Measurements from ENCODE around the gene EEF1A1. TPM values are rescaled to one million over a fixed set of nuclear protein-coding genes. Genes with fewer than 3 reads are reported as not detected.
"Not testable (repeated sequence)": the region's sequence is repeated elsewhere in the genome, so short reads cannot be mapped to it uniquely, and the experiment has no call there.

EEF1A1 gene
- total and polyA plus RNA-seq, 7 experiments from 2014 or later = 8,219 to 15,585 (median 15,428) TPM

DNA sequence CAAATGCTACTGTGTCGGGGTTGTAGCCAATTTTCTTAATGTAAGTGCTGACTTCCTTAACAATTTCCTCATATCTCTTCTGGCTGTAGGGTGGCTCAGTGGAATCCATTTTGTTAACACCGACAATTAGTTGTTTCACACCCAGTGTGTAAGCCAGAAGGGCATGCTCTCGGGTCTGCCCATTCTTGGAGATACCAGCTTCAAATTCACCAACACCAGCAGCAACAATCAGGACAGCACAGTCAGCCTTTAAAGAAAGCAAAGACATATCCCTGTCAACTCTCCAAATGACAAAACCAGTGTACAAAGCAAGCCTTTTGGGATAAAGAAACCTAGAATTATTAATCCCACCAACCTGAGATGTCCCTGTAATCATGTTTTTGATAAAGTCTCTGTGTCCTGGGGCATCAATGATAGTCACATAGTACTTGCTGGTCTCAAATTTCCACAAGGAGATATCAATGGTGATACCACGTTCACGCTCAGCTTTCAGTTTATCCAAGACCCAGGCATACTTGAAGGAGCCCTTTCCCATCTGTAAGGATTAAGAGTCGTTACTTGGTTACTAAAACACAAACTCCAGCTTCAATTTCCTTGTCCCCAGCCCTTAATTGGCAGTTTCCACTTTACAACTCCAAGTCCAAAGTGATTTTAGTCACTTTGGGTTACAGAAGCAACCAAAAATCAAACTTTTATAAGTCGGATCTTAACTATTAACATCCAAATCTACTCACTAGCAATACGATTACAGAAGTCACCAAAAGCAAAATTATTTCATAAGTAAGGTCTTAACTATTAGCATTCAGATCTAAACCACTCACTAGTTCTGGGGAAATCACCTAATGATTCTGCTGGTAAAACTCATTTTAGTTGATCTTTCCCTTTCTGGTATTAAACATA, 1.6 kb downstream of the EEF1A1 start:
- POLR2A ChIA-PET = interaction anchor here (0.8 to 8.9 kb wide), 18 partner anchors 7 to 135 kb away, joined by 3 to 183 read pairs (median 6); partner anchors contain the start of genes MTO1 and SLC17A5
- DNase-seq = not testable (repeated sequence)

DNA sequence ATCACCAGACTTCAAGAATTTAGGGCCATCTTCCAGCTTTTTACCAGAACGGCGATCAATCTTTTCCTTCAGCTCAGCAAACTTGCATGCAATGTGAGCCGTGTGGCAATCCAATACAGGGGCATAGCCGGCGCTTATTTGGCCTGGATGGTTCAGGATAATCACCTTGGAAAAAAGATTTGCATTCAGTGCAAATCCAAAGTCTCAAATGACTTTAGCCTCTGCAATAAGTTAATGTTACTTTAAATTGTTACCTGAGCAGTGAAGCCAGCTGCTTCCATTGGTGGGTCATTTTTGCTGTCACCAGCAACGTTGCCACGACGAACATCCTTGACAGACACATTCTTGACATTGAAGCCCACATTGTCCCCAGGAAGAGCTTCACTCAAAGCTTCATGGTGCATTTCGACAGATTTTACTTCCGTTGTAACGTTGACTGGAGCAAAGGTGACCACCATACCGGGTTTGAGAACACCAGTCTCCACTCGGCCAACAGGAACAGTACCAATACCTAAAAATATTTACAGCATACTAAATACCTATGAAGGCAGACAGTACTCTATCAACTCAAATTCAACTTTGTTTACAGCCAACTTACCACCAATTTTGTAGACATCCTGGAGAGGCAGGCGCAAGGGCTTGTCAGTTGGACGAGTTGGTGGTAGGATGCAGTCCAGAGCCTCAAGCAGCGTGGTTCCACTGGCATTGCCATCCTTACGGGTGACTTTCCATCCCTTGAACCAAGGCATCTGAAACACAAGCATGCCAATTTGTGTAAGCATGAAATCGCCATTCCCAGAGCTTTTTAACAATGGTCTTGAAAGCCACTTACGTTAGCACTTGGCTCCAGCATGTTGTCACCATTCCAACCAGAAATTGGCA, 2.5 kb downstream of the EEF1A1 start:
- peak in 1 of 9 donors; percentile 6 for DNase-seq
- H3K27me3 ChIP-seq (ENCODE audit: control insufficient read depth in 2 of 2, insufficient read depth in 2 of 2, low read length in 2 of 2); CTCF ChIA-PET; H3K9me3 ChIP-seq (ENCODE audit: control insufficient read depth in 2 of 3, low read length in 3 of 3); H3K27me3 Mint-ChIP-seq; H3K4me3 ChIP-seq (ENCODE audit: low read length); ATAC-seq: not testable (repeated sequence)
- H3K27ac ChIP-seq (ENCODE audit: low read depth, low read length) = peak overlapping the region; percentile 98
- H3K4me1 ChIP-seq (ENCODE audit: control insufficient read depth in 2 of 2, insufficient read depth in 2 of 2, low read length in 2 of 2) = peaks cover 47 to 61% of the 10 kb centered on the region in 2 donors
- intact Hi-C loops (cut with micrococcal nuclease) = loop anchor here in 1 of 2 donors (10.0 kb wide), 1 partner anchor 216 kb away; no protein-coding TSS in a partner anchor
- peaks cover 12 to 58% (median 33%) of the 10 kb centered on the region in 3 experiments for H3K36me3 ChIP-seq (ENCODE audit: control insufficient read depth in 2 of 3, insufficient read depth in 3 of 3, low read length in 3 of 3)
- Mint-ChIP-seq H3K4me1 (peaks cover 17 to 77% (median 59%) of the 10 kb centered on the region in 7 donors), H3K4me3 (peak overlapping the region; percentile 89 to 99 (median 94)), H3K36me3 (peaks cover 13 to 51% (median 40%) of the 10 kb centered on the region in 5 donors), H3K27ac (peak overlapping the region; percentile 80 to 98 (median 95)), H3K9me3 (peaks cover 0 to 21% (median 0%) of the 10 kb centered on the region in 11 donors)
- POLR2A ChIA-PET = interaction anchor here (0.6 to 8.9 kb wide), 9 partner anchors 7 to 136 kb away, joined by 3 to 183 read pairs (median 7); partner anchors contain the start of genes MTO1 and SLC17A5

More for the DNA sequence above, 1.6 kb downstream of the EEF1A1 start:
- Mint-ChIP-seq H3K9me3 (peaks cover 0 to 21% (median 0%) of the 10 kb centered on the region in 11 donors), H3K27ac (peak overlapping the region; percentile 94 to 99 (median 97)), H3K4me3 (peak overlapping the region; percentile 89 to 99 (median 94)), H3K4me1 (peaks cover 17 to 81% (median 66%) of the 10 kb centered on the region in 7 donors), H3K36me3 (peaks cover 13 to 51% (median 40%) of the 10 kb centered on the region in 5 donors)
- CTCF ChIA-PET = interaction anchor here (0.6 to 3.5 kb wide), 3 partner anchors 67 to 123 kb away, joined by 4 to 18 read pairs (median 13); no protein-coding TSS in a partner anchor
- Histone ChIP-seq H3K4me1 (ENCODE audit: control insufficient read depth in 2 of 2, insufficient read depth in 2 of 2, low read length in 2 of 2) (peaks cover 47 to 61% of the 10 kb centered on the region in 2 donors), H3K27ac (ENCODE audit: low read depth, low read length) (peak overlapping the region; percentile 98), H3K4me3 (ENCODE audit: low read length) (peak overlapping the region; percentile 98), H3K36me3 (ENCODE audit: control insufficient read depth in 2 of 3, insufficient read depth in 3 of 3, low read length in 3 of 3) (peaks cover 12 to 55% (median 33%) of the 10 kb centered on the region in 3 experiments)
- H3K27me3 ChIP-seq (ENCODE audit: control insufficient read depth in 2 of 2, insufficient read depth in 2 of 2, low read length in 2 of 2); ATAC-seq; H3K27me3 Mint-ChIP-seq; H3K9me3 ChIP-seq (ENCODE audit: control insufficient read depth in 2 of 3, low read length in 3 of 3): not testable (repeated sequence)
- intact Hi-C loops (cut with micrococcal nuclease) = loop anchor here in 1 of 2 donors (10.0 kb wide), 1 partner anchor 216 kb away; no protein-coding TSS in a partner anchor

DNA sequence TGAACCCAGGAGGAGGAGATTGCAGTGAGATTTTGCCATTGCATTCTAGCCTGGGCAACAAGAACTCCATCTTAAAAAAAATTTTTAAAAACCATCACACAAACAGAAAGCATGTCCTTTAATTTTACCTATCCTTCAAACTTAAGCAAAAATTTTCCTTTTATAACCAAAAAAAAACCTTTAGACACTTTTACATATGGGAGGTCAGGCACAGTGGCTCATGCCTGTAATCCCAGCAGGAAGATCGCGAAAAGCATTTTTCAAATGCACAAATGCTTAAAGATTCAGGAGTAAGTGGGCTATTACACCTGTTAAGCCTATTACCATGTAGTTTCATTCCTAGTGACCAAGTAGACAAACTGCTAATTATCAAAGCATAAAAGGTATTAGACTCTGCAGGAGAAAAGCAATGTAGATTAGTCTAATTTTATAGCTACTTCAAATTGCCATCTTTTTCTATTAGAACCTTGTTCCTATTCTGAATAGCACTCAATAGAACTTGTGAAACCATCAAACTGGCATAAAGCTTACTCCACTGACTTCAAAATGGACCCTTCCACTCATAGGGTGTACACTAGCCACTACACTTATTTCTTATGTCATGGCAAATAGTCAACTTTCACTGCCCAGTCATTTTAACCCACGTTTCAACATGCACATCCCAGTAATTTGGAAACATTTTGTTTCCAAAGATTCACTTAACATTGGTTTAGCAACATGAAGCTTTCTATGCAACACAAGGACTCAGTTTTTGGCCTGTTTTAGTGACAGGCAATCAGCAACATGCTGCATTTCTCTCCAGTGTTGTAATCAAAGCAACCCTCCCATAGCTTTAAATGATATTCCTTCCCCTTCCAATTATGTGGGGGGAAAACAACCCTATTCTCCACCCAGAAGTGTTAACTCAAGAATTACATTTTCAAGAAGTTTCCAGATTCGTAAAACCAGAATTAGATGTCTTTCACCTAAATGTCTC, 4.0 kb downstream of the EEF1A1 start:
- peaks cover 0 to 10% (median 0%) of the 10 kb centered on the region in 5 donors for H3K27me3 Mint-ChIP-seq

DNA sequence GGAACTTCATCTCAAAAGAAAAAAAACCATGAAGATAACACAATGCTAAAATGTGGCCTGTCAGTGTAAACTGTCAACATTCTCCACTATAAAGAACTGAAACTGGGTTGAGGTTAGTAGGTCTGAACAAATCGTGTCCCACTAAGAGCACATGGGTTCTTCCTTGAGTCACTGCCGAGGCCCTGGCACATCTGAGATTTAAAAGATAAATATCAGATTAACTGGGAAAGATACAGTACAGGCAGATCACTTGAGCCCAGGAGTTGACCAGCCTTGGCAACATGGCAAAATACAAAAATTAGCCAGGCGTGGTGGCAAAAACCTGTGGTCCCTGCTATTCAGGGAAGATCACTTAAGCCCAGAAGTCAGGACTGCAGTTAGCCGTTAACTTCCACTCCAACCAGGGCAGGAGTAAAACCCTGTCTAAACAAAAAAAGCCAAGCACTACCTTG, 5.6 kb downstream of the EEF1A1 start:
- peak overlapping the region; percentile 15 for H3K27ac ChIP-seq (ENCODE audit: low read depth, low read length)
- peaks cover 13 to 47% (median 31%) of the 10 kb centered on the region in 5 donors for H3K36me3 Mint-ChIP-seq
- H3K36me3 ChIP-seq (ENCODE audit: control insufficient read depth in 2 of 3, insufficient read depth in 3 of 3, low read length in 3 of 3) = peaks cover 12 to 56% (median 33%) of the 10 kb centered on the region in 3 experiments

More for the DNA sequence above, 4.0 kb downstream of the EEF1A1 start:
- Mint-ChIP-seq H3K9me3 (peaks cover 0 to 21% (median 0%) of the 10 kb centered on the region in 11 donors), H3K4me1 (peaks cover 18 to 66% (median 47%) of the 10 kb centered on the region in 7 donors), H3K36me3 (peaks cover 13 to 54% (median 40%) of the 10 kb centered on the region in 5 donors), H3K27ac (peak overlapping the region; percentile 37 to 89 (median 82)), H3K4me3 (peak overlapping the region; percentile 35 to 84 (median 56))
- POLR2A ChIA-PET = interaction anchor here (0.6 to 8.9 kb wide), 8 partner anchors 9 to 220 kb away, joined by 3 to 183 read pairs (median 5); partner anchors contain the start of gene MTO1
- Histone ChIP-seq H3K4me3 (ENCODE audit: low read length) (no peak overlapping the region), H3K4me1 (ENCODE audit: control insufficient read depth in 2 of 2, insufficient read depth in 2 of 2, low read length in 2 of 2) (peaks cover 35 to 49% of the 10 kb centered on the region in 2 donors), H3K9me3 (ENCODE audit: control insufficient read depth in 2 of 3, low read length in 3 of 3) (no peaks in the 10 kb centered on the region), H3K27me3 (ENCODE audit: control insufficient read depth in 2 of 2, insufficient read depth in 2 of 2, low read length in 2 of 2) (no peaks in the 10 kb centered on the region), H3K36me3 (ENCODE audit: control insufficient read depth in 2 of 3, insufficient read depth in 3 of 3, low read length in 3 of 3) (peaks cover 12 to 62% (median 33%) of the 10 kb centered on the region in 3 experiments), H3K27ac (ENCODE audit: low read depth, low read length) (peak overlapping the region; percentile 12)
- CTCF ChIA-PET = interaction anchor here (0.7 to 5.8 kb wide), 6 partner anchors 32 to 136 kb away, joined by 3 to 105 read pairs (median 3); no protein-coding TSS in a partner anchor
- ATAC-seq = no peak
- DNase-seq = peak in 2 of 9 donors; percentile 11 to 19
- intact Hi-C loops (cut with micrococcal nuclease) = loop anchor here in 1 of 2 donors (10.0 kb wide), 1 partner anchor 218 kb away; no protein-coding TSS in a partner anchor

DNA sequence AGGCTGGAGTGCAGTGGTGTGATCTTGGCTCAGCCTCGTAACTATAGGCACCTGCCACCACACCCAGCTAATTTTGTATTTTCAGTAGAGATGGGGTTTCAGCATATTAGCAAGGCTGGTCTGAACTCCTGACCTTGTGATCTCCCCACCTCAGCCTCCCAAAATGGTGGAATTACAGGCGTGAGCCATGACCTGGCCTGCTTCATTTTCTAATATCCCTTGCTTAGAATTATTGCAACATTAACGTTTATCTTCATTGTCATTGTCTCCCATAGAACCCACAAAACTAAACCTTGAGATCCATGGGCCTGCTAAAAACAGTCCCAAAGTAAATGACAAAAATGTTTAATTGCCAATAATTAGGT, 6.1 kb downstream of the EEF1A1 start:
- ChIA-PET CTCF (interaction anchor here (1.1 to 5.8 kb wide), 5 partner anchors 18 to 98 kb away, joined by 3 to 105 read pairs (median 4); no protein-coding TSS in a partner anchor), POLR2A (interaction anchor here (0.6 to 4.6 kb wide), 6 partner anchors 8 to 139 kb away, joined by 3 to 49 read pairs (median 6); partner anchors contain the start of genes EEF1A1 and SLC17A5)
- no peak for DNase-seq
- no peaks in the 10 kb centered on the region for H3K9me3 ChIP-seq (ENCODE audit: control insufficient read depth in 2 of 3, low read length in 3 of 3)
- H3K4me1 ChIP-seq (ENCODE audit: control insufficient read depth in 2 of 2, insufficient read depth in 2 of 2, low read length in 2 of 2) = peaks cover 33 to 48% of the 10 kb centered on the region in 2 donors
- H3K27me3 ChIP-seq (ENCODE audit: control insufficient read depth in 2 of 2, insufficient read depth in 2 of 2, low read length in 2 of 2) = no peaks in the 10 kb centered on the region
- peaks cover 0 to 10% (median 0%) of the 10 kb centered on the region in 11 donors for H3K9me3 Mint-ChIP-seq
- H3K36me3 Mint-ChIP-seq = peaks cover 10 to 45% (median 26%) of the 10 kb centered on the region in 5 donors
- H3K36me3 ChIP-seq (ENCODE audit: control insufficient read depth in 2 of 3, insufficient read depth in 3 of 3, low read length in 3 of 3) = peaks cover 12 to 52% (median 31%) of the 10 kb centered on the region in 3 experiments
- peak overlapping the region; percentile 8 to 89 (median 64) for H3K27ac Mint-ChIP-seq
- peak overlapping the region in 4 of 10 donors; percentile 25 to 70 (median 33) for H3K4me3 Mint-ChIP-seq
- no peak for ATAC-seq
- H3K4me3 ChIP-seq (ENCODE audit: low read length) = no peak overlapping the region
- no peaks in the 10 kb centered on the region for H3K27me3 Mint-ChIP-seq
- H3K4me1 Mint-ChIP-seq = peaks cover 17 to 54% (median 44%) of the 10 kb centered on the region in 7 donors
- intact Hi-C loops (cut with micrococcal nuclease) = loop anchor here (1.0 to 10.0 kb wide), 6 partner anchors 71 to 220 kb away; no protein-coding TSS in a partner anchor
- H3K27ac ChIP-seq (ENCODE audit: low read depth, low read length) = peak overlapping the region; percentile 15

More for the DNA sequence above, 5.6 kb downstream of the EEF1A1 start:
- H3K4me3 ChIP-seq (ENCODE audit: low read length) = no peak overlapping the region
- DNase-seq (no peak), ATAC-seq (peak; percentile 5)
- no peaks in the 10 kb centered on the region for H3K27me3 ChIP-seq (ENCODE audit: control insufficient read depth in 2 of 2, insufficient read depth in 2 of 2, low read length in 2 of 2)
- H3K9me3 Mint-ChIP-seq = peaks cover 0 to 14% (median 0%) of the 10 kb centered on the region in 11 donors
- no peaks in the 10 kb centered on the region for H3K9me3 ChIP-seq (ENCODE audit: control insufficient read depth in 2 of 3, low read length in 3 of 3)
- peak overlapping the region; percentile 3 to 89 (median 66) for H3K27ac Mint-ChIP-seq
- H3K4me1 Mint-ChIP-seq = peaks cover 17 to 59% (median 46%) of the 10 kb centered on the region in 7 donors
- ChIA-PET POLR2A (interaction anchor here (0.7 to 4.1 kb wide), 4 partner anchors 71 to 96 kb away, joined by 3 to 49 read pairs (median 6); no protein-coding TSS in a partner anchor), CTCF (interaction anchor here (0.6 to 5.8 kb wide), 13 partner anchors 14 to 220 kb away, joined by 3 to 105 read pairs (median 3); no protein-coding TSS in a partner anchor)
- peaks cover 35 to 48% of the 10 kb centered on the region in 2 donors for H3K4me1 ChIP-seq (ENCODE audit: control insufficient read depth in 2 of 2, insufficient read depth in 2 of 2, low read length in 2 of 2)
- H3K27me3 Mint-ChIP-seq = peaks cover 0 to 2% (median 0%) of the 10 kb centered on the region in 5 donors
- intact Hi-C loops (cut with micrococcal nuclease) = loop anchor here (1.0 to 10.0 kb wide), 6 partner anchors 70 to 220 kb away; no protein-coding TSS in a partner anchor
- peak overlapping the region in 8 of 10 donors; percentile 25 to 84 (median 58) for H3K4me3 Mint-ChIP-seq
